ENCODE measurements around the gene ARMC3.

DNA sequence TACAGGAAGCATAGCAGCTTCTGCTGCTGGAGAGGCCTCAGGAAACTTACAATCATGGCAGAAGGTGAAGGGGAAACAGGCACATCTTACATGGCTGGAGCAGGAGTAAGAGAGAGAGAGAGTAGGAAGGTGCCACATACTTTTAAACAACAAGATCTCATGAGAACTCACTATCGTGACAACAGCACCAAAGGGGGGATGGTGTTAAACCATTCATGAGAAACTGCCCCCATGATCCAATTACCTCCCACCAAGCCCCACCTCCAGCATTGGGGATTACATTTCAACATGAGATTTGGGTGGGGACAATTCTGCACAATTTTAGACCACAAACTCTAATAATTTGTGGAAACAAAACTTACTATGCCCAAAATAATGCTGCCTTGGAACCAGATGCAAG lies 16.8 kb upstream of the ARMC3 start:
- TF ChIP-seq, protein P1, sequence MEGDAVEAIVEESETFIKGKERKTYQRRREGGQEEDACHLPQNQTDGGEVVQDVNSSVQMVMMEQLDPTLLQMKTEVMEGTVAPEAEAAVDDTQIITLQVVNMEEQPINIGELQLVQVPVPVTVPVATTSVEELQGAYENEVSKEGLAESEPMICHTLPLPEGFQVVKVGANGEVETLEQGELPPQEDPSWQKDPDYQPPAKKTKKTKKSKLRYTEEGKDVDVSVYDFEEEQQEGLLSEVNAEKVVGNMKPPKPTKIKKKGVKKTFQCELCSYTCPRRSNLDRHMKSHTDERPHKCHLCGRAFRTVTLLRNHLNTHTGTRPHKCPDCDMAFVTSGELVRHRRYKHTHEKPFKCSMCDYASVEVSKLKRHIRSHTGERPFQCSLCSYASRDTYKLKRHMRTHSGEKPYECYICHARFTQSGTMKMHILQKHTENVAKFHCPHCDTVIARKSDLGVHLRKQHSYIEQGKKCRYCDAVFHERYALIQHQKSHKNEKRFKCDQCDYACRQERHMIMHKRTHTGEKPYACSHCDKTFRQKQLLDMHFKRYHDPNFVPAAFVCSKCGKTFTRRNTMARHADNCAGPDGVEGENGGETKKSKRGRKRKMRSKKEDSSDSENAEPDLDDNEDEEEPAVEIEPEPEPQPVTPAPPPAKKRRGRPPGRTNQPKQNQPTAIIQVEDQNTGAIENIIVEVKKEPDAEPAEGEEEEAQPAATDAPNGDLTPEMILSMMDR (IDR thresholded peaks at IDR 0.05), result no peak
- TF ChIP-seq EZH2 (IDR thresholded peaks at IDR 0.05; ENCODE audit: borderline replicate concordance, insufficient read depth, low read depth, low read length, poor library complexity, severe bottlenecking), result no peak
